Fibroblast of mammary gland (primary cell): ENCODE measurements around the gene ETV6.
A peak's percentile ranks its signal among the peaks of the same experiment; 100 is the strongest.

Experiments
- DNase-seq: peaks from one replicate; pipeline ENCODE4 v3.0.0-alpha.2; 2010; ENCODE audit warnings: low read depth
- H3K4me3 ChIP-seq: 2 replicates; pipeline ENCODE4 v1.5.1; 2011; ENCODE audit warnings: low read depth, mild to moderate bottlenecking, low read length, moderate library complexity; ENCODE audit not compliant: control insufficient read depth
- TF ChIP-seq, protein P1 (sequence below): conservative IDR thresholded peaks from 2 replicates; pipeline ENCODE4 v1.5.1; 2011; ENCODE audit warnings: low read depth, low read length, inconsistent platforms; ENCODE audit not compliant: control insufficient read depth, insufficient read depth

The ETV6 gene

DNA sequence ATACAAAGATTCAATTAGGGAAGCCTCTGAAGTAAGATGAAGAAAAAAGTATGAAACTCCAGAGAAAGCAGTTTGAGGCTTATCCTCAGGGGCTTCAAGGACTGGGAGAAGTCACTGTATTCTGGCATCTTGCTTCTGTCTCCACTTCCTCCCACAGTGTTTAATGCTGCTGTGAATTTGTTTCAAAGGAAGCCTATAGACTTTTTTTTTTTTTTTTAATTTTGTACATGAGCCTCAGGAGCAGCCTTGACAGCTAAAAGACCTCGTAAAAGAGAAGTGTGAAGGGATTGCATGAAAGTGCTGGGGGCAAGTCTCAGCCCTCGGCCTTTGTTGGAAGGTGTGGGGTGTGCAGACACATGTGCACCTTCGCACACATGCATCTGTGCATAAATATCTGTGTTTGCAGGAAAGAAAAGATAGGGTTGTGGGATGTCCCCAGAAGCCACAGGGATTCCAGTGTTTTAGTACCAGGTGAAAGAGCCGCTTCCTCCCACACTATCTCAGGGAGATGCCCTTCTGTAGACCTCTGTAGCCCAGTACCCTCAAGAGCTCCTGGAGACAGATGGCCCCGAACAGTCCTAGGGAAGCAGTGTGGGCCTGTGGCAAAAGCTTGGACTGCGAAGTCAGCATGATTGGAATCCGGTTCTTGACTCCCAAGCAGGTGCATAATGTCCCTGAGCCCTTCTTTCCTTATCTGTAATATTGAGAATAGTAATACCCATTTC lies 227.8 kb downstream of the ETV6 start:
- no peak overlapping the region for H3K4me3 ChIP-seq
- no peak for DNase-seq
- TF ChIP-seq, protein P1, sequence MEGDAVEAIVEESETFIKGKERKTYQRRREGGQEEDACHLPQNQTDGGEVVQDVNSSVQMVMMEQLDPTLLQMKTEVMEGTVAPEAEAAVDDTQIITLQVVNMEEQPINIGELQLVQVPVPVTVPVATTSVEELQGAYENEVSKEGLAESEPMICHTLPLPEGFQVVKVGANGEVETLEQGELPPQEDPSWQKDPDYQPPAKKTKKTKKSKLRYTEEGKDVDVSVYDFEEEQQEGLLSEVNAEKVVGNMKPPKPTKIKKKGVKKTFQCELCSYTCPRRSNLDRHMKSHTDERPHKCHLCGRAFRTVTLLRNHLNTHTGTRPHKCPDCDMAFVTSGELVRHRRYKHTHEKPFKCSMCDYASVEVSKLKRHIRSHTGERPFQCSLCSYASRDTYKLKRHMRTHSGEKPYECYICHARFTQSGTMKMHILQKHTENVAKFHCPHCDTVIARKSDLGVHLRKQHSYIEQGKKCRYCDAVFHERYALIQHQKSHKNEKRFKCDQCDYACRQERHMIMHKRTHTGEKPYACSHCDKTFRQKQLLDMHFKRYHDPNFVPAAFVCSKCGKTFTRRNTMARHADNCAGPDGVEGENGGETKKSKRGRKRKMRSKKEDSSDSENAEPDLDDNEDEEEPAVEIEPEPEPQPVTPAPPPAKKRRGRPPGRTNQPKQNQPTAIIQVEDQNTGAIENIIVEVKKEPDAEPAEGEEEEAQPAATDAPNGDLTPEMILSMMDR = no peak

DNA sequence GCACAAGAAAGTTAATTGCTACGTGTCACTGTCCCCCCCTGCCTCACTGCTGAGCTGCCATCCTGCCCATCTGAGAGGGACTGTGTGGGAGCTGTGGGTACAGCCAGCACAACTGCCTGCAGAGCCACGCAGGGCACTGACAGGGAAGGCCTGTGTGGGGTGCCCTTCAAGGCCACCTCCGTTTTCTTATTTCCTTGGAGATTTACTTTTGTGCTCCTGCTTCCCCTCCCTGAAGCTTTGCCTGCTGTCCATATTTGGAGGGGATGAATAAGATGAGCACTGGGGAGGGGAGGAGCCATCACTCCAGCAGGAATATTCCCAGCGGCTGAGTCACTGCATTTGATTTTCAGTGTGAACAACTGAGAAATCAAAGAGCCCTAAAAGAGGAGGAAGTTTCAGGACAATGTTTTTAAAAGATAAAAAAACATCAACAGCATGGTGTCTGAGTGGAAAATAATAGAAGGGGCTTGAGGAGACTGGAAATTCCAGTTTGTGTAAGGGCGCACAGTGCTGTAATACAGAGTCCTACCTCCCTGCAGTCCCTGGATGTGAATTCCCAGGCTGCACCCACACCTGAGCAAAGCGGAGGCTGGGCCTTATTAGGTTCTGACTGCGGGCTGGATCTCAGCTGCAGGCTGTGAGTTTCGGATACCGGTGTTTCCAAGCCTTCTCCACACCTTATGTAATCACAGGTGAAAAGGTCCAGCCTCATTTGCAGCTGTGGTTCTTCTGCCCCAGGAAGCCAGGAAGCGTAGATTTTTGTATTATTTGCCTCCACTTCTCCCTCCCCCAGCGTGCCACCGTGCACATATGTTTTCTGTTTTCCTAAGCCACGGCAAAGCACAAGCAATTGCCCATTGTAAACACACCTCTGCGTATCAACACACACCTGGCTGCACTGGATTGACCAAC lies 228.7 kb downstream of the ETV6 start:
- TF ChIP-seq, protein P1 = no peak
- DNase-seq = peak; percentile 73
- H3K4me3 ChIP-seq = no peak overlapping the region

DNA sequence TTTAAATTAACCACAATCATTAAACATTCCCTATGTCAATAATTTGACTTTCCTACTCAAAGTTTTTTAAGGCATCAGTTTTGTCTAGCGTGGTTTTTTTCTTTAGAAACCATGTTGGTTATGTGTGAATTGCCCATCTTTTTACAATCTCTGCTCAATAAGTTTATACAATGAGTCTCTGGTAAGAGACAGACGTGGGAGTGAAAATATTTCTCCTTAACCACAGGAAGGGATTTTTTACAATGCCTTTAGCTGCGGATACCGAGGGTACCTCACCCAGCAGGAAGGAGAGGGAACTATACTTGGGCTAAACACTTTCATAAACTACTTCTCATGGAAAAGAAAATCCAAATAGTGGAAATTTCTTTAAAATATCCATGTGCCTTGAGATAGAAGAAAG lies 229.8 kb downstream of the ETV6 start:
- TF ChIP-seq, protein P1 = no peak
- no peak overlapping the region for H3K4me3 ChIP-seq
- DNase-seq = no peak

DNA sequence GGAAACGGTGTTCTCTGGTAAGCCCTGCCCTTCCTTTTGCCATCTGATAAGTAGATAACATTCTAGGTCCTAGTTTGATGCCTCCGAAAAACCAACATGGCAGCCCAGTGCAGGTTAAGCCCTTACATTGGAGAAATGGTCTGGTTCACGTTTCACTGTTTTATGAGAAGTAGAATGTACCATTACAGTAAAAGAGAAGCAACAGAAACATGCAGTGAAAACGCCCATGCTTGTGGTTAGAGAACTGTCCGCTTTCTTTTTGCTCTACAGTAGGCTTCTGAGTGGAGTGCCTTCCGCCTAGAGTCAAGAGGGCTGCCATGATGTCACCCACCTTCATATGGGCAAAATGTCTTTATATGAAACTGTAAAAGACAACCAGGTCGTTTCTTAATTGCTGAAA lies 230.9 kb downstream of the ETV6 start:
- no peak overlapping the region for H3K4me3 ChIP-seq
- no peak for DNase-seq
- TF ChIP-seq, protein P1 = no peak

DNA sequence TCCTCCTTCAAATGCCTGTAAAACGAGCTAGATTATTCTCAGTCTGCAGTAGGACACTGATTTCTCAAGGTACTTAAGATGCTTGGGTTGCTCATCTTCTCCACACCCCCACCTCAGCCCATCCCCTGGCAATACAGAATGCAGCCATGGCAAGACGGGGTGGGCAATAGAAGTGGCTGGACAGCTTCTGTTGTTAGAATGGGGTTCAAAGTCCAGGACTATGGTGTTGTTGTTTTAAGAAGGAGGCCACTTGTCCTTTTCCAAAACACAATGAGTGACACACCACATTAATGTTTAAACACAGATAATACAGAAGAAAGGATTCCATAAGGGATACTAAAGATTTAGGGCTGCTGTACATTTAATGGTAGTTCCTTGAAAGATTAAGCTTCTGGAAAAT lies 232.4 kb downstream of the ETV6 start:
- TF ChIP-seq, protein P1 = no peak
- DNase-seq = no peak

DNA sequence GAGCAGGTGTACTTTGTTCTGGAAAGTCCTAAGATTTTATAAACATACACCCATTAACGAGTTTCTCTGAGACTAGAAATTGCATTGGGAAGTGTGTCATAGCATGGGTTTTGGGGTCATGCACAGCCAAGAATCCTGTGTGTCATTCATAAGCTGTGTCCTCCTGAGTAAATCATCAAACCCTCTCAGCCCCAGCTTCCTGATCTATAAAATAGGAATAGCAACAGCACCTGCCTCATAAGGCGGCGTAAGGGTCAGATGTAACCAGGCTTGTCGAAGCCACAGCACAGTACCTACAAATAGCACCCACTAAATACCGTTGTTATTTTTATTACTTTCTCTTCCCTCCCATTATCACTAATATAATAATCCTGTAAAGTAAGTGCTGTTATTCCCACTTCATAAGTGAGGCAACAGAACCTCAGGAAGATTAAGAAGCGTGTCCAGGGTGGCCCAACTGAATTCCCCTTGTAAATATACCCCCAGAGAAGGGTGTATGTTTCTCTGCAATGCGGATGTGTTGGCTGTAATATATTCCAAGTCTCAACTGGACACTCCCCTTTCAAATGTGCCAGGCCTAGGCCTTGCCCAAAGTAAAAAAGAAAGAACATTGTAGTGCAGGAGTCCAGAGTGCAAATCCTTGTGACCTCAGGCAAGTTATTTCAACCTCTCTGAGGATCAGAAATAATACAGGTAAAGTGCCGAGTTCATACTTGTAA lies 233.0 kb downstream of the ETV6 start:
- TF ChIP-seq, protein P1 = no peak
- no peak overlapping the region for H3K4me3 ChIP-seq
- DNase-seq = no peak

More for the DNA sequence above, 232.4 kb downstream of the ETV6 start:
- no peak overlapping the region for H3K4me3 ChIP-seq
